ENCODE measurements around the gene FUT7. TPM values are rescaled to one million over a fixed set of nuclear protein-coding genes. Genes with fewer than 3 reads are reported as not detected.
A peak's percentile ranks its signal among the peaks of the same experiment; 100 is the strongest.

Gene FUT7
- total and polyA plus RNA-seq, 2 of the 13 experiments (the other 11 are each of a cell fraction or from before 2014, with no cell fraction given) = 0.05 TPM; not detected in 1

GRCh38 chr9:137055385-137056364 is 23.8 kb upstream of the FUT7 start (continued):
- TF ChIP-seq CBX2 (IDR thresholded peaks at IDR 0.05; ENCODE audit: low read depth, low read length) (no peak), CBX2 (CRISPR knock-in tag; IDR thresholded peaks at IDR 0.05; ENCODE audit: low read depth) (no peak), ZNF276 (CRISPR knock-in tag; IDR thresholded peaks at IDR 0.05; ENCODE audit: low read depth) (no peak), NFKB2 (CRISPR knock-in tag; IDR thresholded peaks at IDR 0.05; ENCODE audit: borderline replicate concordance) (0 out of 2 replicates have a peak, but pooled peaks have one; percentile 28), JDP2 (CRISPR knock-in tag; IDR thresholded peaks at IDR 0.05; ENCODE audit: borderline replicate concordance) (no peak; the same call in 1 of the 2 replicates), RAD51 (IDR thresholded peaks at IDR 0.05; ENCODE audit: borderline replicate concordance) (no peak), ZNF749 (CRISPR knock-in tag; IDR thresholded peaks at IDR 0.05; ENCODE audit: borderline replicate concordance) (peak; percentile 53), ZNF136 (CRISPR knock-in tag; IDR thresholded peaks at IDR 0.05; ENCODE audit: low read depth) (no peak), PLSCR1 (CRISPR knock-in tag; IDR thresholded peaks at IDR 0.05; ENCODE audit: borderline replicate concordance) (no peak), ZNF891 (CRISPR knock-in tag; IDR thresholded peaks at IDR 0.05) (peak; percentile 38; the same call in 1 of the 2 replicates), CREB1 (IDR thresholded peaks at IDR 0.05) (no peak), CREB1 (CRISPR knock-in tag; IDR thresholded peaks at IDR 0.05) (no peak), GATAD2A (CRISPR knock-in tag; IDR thresholded peaks at IDR 0.05) (peak; percentile 79), RARG (CRISPR knock-in tag; IDR thresholded peaks at IDR 0.05; ENCODE audit: low read depth) (no peak), FOXO1 (CRISPR knock-in tag; IDR thresholded peaks at IDR 0.05) (no peak), PCBP2 (optimal IDR thresholded peaks at IDR 0.05; ENCODE audit: low read depth, low read length, poor library complexity, severe bottlenecking) (no peak), ZNF777 (CRISPR knock-in tag; IDR thresholded peaks at IDR 0.05) (no peak), ZBTB25 (CRISPR knock-in tag; IDR thresholded peaks at IDR 0.05) (no peak; the same call in 1 of the 2 replicates), SNAPC5 (CRISPR knock-in tag; IDR thresholded peaks at IDR 0.05; ENCODE audit: borderline replicate concordance) (no peak), ZBTB34 (CRISPR knock-in tag; IDR thresholded peaks at IDR 0.05) (no peak; the same call in 1 of the 2 replicates)
